Upper lobe of left lung (tissue), 6 donors: ENCODE results near the gene CERS2. TPM values are rescaled to one million over a fixed set of nuclear protein-coding genes. Genes with fewer than 3 reads are reported as not detected.

Experiments
- ATAC-seq, 2 donors: fragments of 200-7000 bp; cut with Tn5 transposase; one replicate each; pipeline ENCODE4 v1.9.1; 2022; ENCODE audit warnings: mild to moderate bottlenecking in 2 of 2, moderate library complexity in 2 of 2; ENCODE audit not compliant: low FRiP score in 2 of 2
- DNase-seq, 2 donors: peaks; one replicate each; pipeline ENCODE4 v3.0.0-alpha.2; 2019 to 2020
- H3K27ac ChIP-seq, 4 donors: fragments of 200-600 bp; sonication (generic); one replicate each; pipeline ENCODE4 v1.5.1; 2016 to 2019
- H3K27me3 ChIP-seq, 4 donors: fragments of 200-600 bp; sonication (generic); one replicate each; pipeline ENCODE4 v1.5.1; 2017 to 2019
- H3K36me3 ChIP-seq, 4 donors: fragments of 200-600 bp; sonication (generic); one replicate each; pipeline ENCODE4 v1.5.1; 2016 to 2019
- H3K4me1 ChIP-seq, 4 donors: fragments of 200-600 bp; sonication (generic); one replicate each; pipeline ENCODE4 v1.5.1; 2018 to 2019
- H3K4me3 ChIP-seq, 4 donors: fragments of 200-600 bp; sonication (generic); one replicate each; pipeline ENCODE4 v1.5.1; 2017 to 2019; ENCODE audit warnings: mild to moderate bottlenecking in 2 of 4, moderate library complexity in 1 of 4
- H3K9me3 ChIP-seq, 4 donors: fragments of 200-600 bp; sonication (generic); one replicate each; pipeline ENCODE4 v1.5.1; 2018 to 2019
- EP300 ChIP-seq, 4 donors: sonication (generic); formaldehyde crosslinking; IDR thresholded peaks; one replicate each; pipeline ENCODE4 v1.5.1; 2017; ENCODE audit warnings: antibody characterized with exemption in 4 of 4, control low read depth in 2 of 4
- POLR2A ChIP-seq, 4 donors: fragments of 450-650 bp; IDR thresholded peaks; one replicate each; pipeline ENCODE4 v1.5.1; 2016 to 2017; ENCODE audit warnings: antibody characterized with exemption in 4 of 4, mild to moderate bottlenecking in 2 of 4
- POLR2AphosphoS5 ChIP-seq, 2 donors: sonication (generic); formaldehyde crosslinking; IDR thresholded peaks; one replicate each; pipeline ENCODE4 v1.5.1; 2017; ENCODE audit warnings: antibody characterized with exemption in 2 of 2
- WGBS, 2 donors: methylation state at CpG; one replicate each; pipeline ENCODE4 v1.1.5; 2017 to 2018; 5-methylcytosine and 5-hydroxymethylcytosine counted together
- total RNA-seq, 6 donors: library from RNA; depleted of rRNA in 4 of 6; stranded (reverse); fragments of >200 nt in 4 of 6; gene quantifications; one replicate each; pipeline versions ENCODE4 v1.1.0 to v1.2.1, GENCODE V29; 2016 to 2021
- TF ChIP-seq, protein P1 (sequence below), 6 experiments: fragments of 450-650 bp in 4 of 6; fragments of 200-600 bp in 2 of 6; sonication (generic) in 2 of 6; IDR thresholded peaks; one replicate each; pipeline ENCODE4 v1.5.1; 2016 to 2019; ENCODE audit warnings: antibody characterized with exemption in 6 of 6
- donor health status: DM: no; HTN: no; CAD: no; lungs with moderate emphysema.
- donor health status: DM: no; HTN: yes; CAD: no; lungs with severe emphysema.

Gene CERS2
- total RNA-seq, 6 donors from 2014 or later = 93.2 to 322 (median 204) TPM

DNA sequence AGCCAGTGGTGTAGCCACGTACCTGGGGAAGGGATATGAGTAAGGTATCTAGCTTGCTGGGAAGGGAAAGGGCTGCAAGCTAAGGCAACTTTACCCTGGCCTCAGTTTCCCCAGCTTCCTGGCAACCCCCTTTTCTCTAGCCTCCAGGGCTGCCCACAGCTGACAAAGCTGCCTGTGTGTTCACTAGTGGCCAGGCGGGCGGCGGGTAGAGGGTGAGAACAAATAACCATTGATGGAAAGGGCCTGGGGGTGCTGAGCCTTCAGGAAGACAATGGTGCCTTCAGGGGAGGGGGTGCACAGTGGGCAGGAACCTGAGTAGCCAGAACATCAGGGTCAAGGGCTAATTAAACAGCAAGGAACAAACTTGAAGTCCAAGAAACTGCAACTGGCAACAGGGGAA lies 6.1 kb downstream of the CERS2 start:
- no peak for DNase-seq
- H3K4me3 ChIP-seq = no peak overlapping the region

DNA sequence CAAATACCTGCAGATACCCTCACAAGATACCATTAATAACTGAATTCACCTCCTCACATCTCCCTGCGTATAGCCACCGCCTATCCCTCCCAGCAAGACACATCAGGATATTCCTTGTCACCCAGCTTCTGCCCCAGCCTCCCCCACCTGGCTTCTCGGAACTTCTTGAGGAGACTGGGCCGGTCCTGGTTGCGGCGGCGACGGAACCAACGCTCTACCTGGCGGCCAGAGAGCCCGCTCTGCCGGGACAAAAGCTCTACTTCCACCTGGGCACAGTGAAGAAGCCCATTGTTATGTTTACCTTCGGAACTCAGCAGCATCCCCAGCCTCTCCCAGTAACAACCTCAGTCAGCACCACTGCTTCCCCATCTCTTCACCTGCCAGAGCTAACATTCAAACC lies 6.7 kb downstream of the CERS2 start:
- Histone ChIP-seq H3K9me3 (no peaks in the 10 kb centered on the region), H3K36me3 (peaks cover 49 to 62% (median 58%) of the 10 kb centered on the region in 4 donors), H3K4me1 (peaks cover 31 to 47% (median 38%) of the 10 kb centered on the region in 4 donors), H3K4me3 (no peak overlapping the region), H3K27ac (peak overlapping the region in 3 of 4 donors; percentile 18 to 55 (median 27)), H3K27me3 (no peaks in the 10 kb centered on the region)
- ATAC-seq (no peak), DNase-seq (peak in 1 of 2 donors; percentile 52)
- whole genome bisulfite sequencing, 2 donors = 97% methylated on average over 13 of the region's 13 CpGs
- TF ChIP-seq, protein P1, sequence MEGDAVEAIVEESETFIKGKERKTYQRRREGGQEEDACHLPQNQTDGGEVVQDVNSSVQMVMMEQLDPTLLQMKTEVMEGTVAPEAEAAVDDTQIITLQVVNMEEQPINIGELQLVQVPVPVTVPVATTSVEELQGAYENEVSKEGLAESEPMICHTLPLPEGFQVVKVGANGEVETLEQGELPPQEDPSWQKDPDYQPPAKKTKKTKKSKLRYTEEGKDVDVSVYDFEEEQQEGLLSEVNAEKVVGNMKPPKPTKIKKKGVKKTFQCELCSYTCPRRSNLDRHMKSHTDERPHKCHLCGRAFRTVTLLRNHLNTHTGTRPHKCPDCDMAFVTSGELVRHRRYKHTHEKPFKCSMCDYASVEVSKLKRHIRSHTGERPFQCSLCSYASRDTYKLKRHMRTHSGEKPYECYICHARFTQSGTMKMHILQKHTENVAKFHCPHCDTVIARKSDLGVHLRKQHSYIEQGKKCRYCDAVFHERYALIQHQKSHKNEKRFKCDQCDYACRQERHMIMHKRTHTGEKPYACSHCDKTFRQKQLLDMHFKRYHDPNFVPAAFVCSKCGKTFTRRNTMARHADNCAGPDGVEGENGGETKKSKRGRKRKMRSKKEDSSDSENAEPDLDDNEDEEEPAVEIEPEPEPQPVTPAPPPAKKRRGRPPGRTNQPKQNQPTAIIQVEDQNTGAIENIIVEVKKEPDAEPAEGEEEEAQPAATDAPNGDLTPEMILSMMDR (IDR thresholded peaks at IDR 0.05) = no peak
- no peak for TF ChIP-seq POLR2A (IDR thresholded peaks at IDR 0.05)
- TF ChIP-seq EP300 (IDR thresholded peaks at IDR 0.05) = no peak
- no peak for TF ChIP-seq POLR2AphosphoS5 (IDR thresholded peaks at IDR 0.05)

More for the DNA sequence above, 6.1 kb downstream of the CERS2 start:
- peaks cover 32 to 53% (median 44%) of the 10 kb centered on the region in 4 donors for H3K4me1 ChIP-seq
- no peak for ATAC-seq
- H3K27ac ChIP-seq = peak overlapping the region in 2 of 4 donors; percentile 27 to 55
- WGBS, 2 donors = 85 to 95% methylated on average over 4 of the region's 4 CpGs
- H3K27me3 ChIP-seq = no peaks in the 10 kb centered on the region
- TF ChIP-seq POLR2A (IDR thresholded peaks at IDR 0.05) (no peak), EP300 (IDR thresholded peaks at IDR 0.05) (no peak), POLR2AphosphoS5 (IDR thresholded peaks at IDR 0.05) (no peak)
- TF ChIP-seq, protein P1 (IDR thresholded peaks at IDR 0.05) = no peak
- H3K36me3 ChIP-seq = peaks cover 49 to 57% (median 54%) of the 10 kb centered on the region in 4 donors
- H3K9me3 ChIP-seq = no peaks in the 10 kb centered on the region

DNA sequence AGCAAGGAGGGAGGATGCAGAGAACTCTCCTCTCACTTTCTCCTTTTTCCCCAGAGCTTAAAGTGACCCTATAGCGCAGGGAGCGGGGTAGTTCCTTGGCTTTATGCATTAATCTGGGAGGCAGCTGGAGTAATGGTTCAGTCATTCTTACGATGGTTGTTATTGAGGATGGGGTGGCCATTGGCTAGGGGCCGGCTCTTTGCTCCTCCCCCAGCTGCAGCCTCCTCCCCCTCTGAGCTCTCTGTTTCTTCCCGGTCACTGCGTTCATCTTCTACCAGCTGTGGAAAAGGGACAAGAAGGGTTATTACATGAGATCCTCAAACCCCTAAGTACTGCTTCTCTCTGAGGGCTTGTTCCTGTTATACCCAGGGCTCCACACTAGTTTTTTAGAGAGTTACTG lies 8.6 kb downstream of the CERS2 start:
- Histone ChIP-seq H3K4me3 (no peak overlapping the region), H3K9me3 (no peaks in the 10 kb centered on the region), H3K27ac (no peak overlapping the region), H3K36me3 (peaks cover 51 to 82% (median 72%) of the 10 kb centered on the region in 4 donors), H3K27me3 (no peaks in the 10 kb centered on the region), H3K4me1 (peaks cover 14 to 28% (median 19%) of the 10 kb centered on the region in 4 donors)
- TF ChIP-seq POLR2AphosphoS5 (IDR thresholded peaks at IDR 0.05) (no peak), EP300 (IDR thresholded peaks at IDR 0.05) (no peak), POLR2A (IDR thresholded peaks at IDR 0.05) (no peak)
- TF ChIP-seq, protein P1 (IDR thresholded peaks at IDR 0.05) = no peak
- WGBS, 2 donors = 79 to 87% methylated on average over 6 of the region's 6 CpGs
- DNase-seq = no peak
- ATAC-seq = no peak

DNA sequence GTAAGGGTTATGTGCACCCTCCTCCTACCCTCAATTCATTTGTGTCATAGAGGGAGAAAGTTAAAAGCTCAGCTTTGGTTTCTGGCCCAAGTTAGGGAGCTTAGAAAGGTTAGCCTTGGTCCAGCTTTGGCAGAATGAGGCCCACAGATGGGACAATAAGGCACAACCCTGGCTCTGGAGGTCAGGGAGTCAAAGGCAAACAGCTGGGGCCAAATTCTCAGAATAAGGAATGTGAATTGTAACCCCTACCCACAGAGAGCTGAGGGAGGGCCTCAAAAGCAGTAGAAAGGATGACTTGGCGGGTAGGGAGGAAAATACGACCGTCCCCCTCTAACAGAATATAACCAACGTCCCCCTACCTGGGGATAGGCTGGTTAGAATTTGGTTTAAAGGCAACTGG lies 9.0 kb downstream of the CERS2 start:
- Histone ChIP-seq H3K27me3 (no peaks in the 10 kb centered on the region), H3K36me3 (peaks cover 55 to 86% (median 76%) of the 10 kb centered on the region in 4 donors), H3K27ac (no peak overlapping the region), H3K9me3 (no peaks in the 10 kb centered on the region), H3K4me1 (peaks cover 9 to 24% (median 15%) of the 10 kb centered on the region in 4 donors), H3K4me3 (no peak overlapping the region)
- TF ChIP-seq EP300 (IDR thresholded peaks at IDR 0.05) = no peak
- TF ChIP-seq, protein P1 (IDR thresholded peaks at IDR 0.05) = no peak
- no peak for TF ChIP-seq POLR2AphosphoS5 (IDR thresholded peaks at IDR 0.05)
- TF ChIP-seq POLR2A (IDR thresholded peaks at IDR 0.05) = no peak
- no peak for DNase-seq
- WGBS, 2 donors = 86 to 93% methylated on average over 4 of the region's 4 CpGs
- no peak for ATAC-seq

DNA sequence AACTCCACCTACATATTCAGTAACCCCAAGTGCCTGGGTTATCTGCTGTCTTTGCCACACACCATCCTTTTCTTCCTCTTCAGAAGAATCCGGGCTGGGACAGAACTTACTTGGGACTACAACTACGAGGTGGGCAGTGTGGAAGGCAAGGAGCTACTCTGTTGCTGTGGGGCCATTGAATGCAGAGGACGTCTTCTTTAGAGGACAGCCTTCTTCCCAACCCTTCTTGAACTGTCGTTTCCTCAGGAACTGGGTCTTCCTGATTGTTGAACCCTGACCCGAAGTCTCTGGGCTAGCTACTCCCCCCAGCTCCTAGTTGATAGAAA lies 10.5 kb downstream of the CERS2 start:
- Histone ChIP-seq H3K27me3 (no peaks in the 10 kb centered on the region), H3K9me3 (no peaks in the 10 kb centered on the region), H3K36me3 (peaks cover 68 to 100% (median 91%) of the 10 kb centered on the region in 4 donors), H3K27ac (peak overlapping the region in 1 of 4 donors; percentile 42), H3K4me3 (no peak overlapping the region), H3K4me1 (peaks cover 0 to 9% (median 4%) of the 10 kb centered on the region in 4 donors)
- 80% methylated on average over 5 of the region's 5 CpGs for WGBS, 2 donors
- TF ChIP-seq POLR2AphosphoS5 (IDR thresholded peaks at IDR 0.05) (no peak), EP300 (IDR thresholded peaks at IDR 0.05) (no peak), POLR2A (IDR thresholded peaks at IDR 0.05) (no peak)
- TF ChIP-seq, protein P1 (IDR thresholded peaks at IDR 0.05) = no peak
- DNase-seq = no peak
- ATAC-seq = no peak
